Measurements from ENCODE around the gene ADRB2.
"Not testable (repeated sequence)": the region's sequence is repeated elsewhere in the genome, so short reads cannot be mapped to it uniquely, and the experiment has no call there.

ADRB2 gene

GRCh38 chr5:148826053-148826738 is at the start of gene ADRB2:
Gene ADRB2, plus strand, starts transcription at chr5:148826611. Its CDS starts 221 bp downstream, at chr5:148826832.
- peak; percentile 78 to 86 for DNase-seq

- peak in 1 of 2 donors; percentile 70 for DNase-seq
These were observed 49.6 kb upstream of the ADRB2 start for GRCh38 chr5:148776780-148777179.

- DNase-seq: peak in 1 of 2 donors; percentile 34
These were observed 47.5 kb upstream of the ADRB2 start for GRCh38 chr5:148778882-148779281.

- DNase-seq: no peak
These were observed 45.7 kb upstream of the ADRB2 start for GRCh38 chr5:148780711-148781110.

GRCh38 chr5:148781766-148782165 is 44.6 kb upstream of the ADRB2 start:
- no peak for DNase-seq

GRCh38 chr5:148785223-148785622 is 41.2 kb upstream of the ADRB2 start:
- no peak for DNase-seq

- DNase-seq: no peak
These were observed 40.0 kb upstream of the ADRB2 start for GRCh38 chr5:148786456-148786855.

GRCh38 chr5:148788636-148789035 is 37.8 kb upstream of the ADRB2 start:
- DNase-seq: no peak

- DNase-seq: no peak
These were observed 35.7 kb upstream of the ADRB2 start for GRCh38 chr5:148790545-148791333.

- peak in 1 of 2 donors; percentile 59 for DNase-seq
These were observed 35.1 kb upstream of the ADRB2 start for GRCh38 chr5:148791334-148791667.

GRCh38 chr5:148791696-148792095 is 34.7 kb upstream of the ADRB2 start:
- no peak for DNase-seq

GRCh38 chr5:148792744-148793143 is 33.7 kb upstream of the ADRB2 start:
- no peak for DNase-seq

GRCh38 chr5:148793261-148793660 is 33.1 kb upstream of the ADRB2 start:
- DNase-seq: no peak

- no peak for DNase-seq
These were observed 32.1 kb upstream of the ADRB2 start for GRCh38 chr5:148794275-148794674.

GRCh38 chr5:148794729-148795561 is 31.5 kb upstream of the ADRB2 start:
- no peak for DNase-seq

GRCh38 chr5:148796936-148797335 is 29.5 kb upstream of the ADRB2 start:
- no peak for DNase-seq

- no peak for DNase-seq
These were observed 27.6 kb upstream of the ADRB2 start for GRCh38 chr5:148798786-148799185.

GRCh38 chr5:148799737-148800527 is 26.5 kb upstream of the ADRB2 start:
- DNase-seq: no peak

GRCh38 chr5:148801682-148802276 is 24.6 kb upstream of the ADRB2 start:
- DNase-seq: no peak

- not testable (repeated sequence) for DNase-seq
These were observed 23.0 kb upstream of the ADRB2 start for GRCh38 chr5:148803451-148803850.

GRCh38 chr5:148804393-148804792 is 22.0 kb upstream of the ADRB2 start:
- DNase-seq: no peak
